Esophagus muscularis mucosa (tissue), 3 donors: Measurements from ENCODE around the gene PTPA.

Experiments used
- EP300 ChIP-seq: sonication (generic); formaldehyde crosslinking; IDR thresholded peaks from one replicate; pipeline ENCODE4 v1.6.1; 2017; ENCODE audit warnings: antibody characterized with exemption
- POLR2A ChIP-seq: fragments of 450-650 bp; IDR thresholded peaks from one replicate; pipeline ENCODE4 v1.6.1; 2017; ENCODE audit warnings: antibody characterized with exemption, moderate library complexity, mild to moderate bottlenecking, low read depth
- POLR2AphosphoS5 ChIP-seq, 2 donors: sonication (generic); formaldehyde crosslinking; IDR thresholded peaks; one replicate each; pipeline ENCODE4 v1.6.1; 2017; ENCODE audit warnings: antibody characterized with exemption in 2 of 2

GRCh38 chr9:129063061-129063460, 48.2 kb upstream of the PTPA start:
- no peak for TF ChIP-seq POLR2A
- no peak for TF ChIP-seq POLR2AphosphoS5 (IDR thresholded peaks at IDR 0.05)
- TF ChIP-seq EP300 = no peak
